Measurements from ENCODE around the gene LIN54.
"Not testable (repeated sequence)": the region's sequence is repeated elsewhere in the genome, so short reads cannot be mapped to it uniquely, and the experiment has no call there.

LIN54 gene
- total RNA-seq = 40.2 to 46.0 (median 42.8) reads per million in 4 donors

DNA sequence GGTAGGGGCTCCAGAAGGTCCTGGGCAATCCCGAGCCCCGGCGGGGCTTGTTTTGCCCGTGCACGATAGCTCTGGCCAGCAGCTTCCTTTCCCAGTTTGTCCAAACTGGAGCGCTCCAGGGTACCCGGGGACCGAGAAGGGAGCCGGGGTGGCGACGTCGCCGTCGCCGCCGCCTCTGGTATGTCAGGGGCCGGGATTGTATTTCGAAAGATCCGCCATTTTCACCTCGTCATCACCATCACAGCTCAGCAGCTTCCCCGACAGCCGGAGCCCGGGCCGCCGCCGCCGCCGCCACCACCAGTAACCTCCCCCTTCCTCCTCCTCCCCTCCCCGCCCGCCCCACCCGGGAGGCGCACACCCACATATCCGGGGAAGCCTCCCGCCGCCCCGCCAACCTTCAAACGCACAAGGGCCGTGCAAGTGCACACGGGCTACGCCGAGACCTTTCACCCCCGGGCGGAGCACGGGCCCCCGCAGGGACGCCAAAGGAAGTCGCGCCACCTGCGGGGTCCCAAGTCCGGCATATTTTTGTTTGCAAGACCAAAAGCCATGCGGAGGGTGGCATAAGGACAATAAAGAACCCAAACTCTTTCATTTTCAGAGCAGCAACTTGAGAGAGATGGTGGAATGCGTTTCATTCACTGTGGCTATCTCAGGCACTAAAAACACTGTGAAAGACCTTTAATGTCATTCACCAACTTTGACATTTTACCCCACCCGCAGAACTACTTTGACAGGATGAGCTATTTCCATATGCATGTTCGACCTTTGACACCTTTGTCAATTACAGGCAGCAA is at the start of gene LIN54:
Gene LIN54, minus strand, starts transcription at position 302 of the 797 bp plus-strand sequence. CDS start 25,979 bp downstream, outside the sequence.
- peak; percentile 80 to 92 (median 86) for DNase-seq

GRCh38 chr4:83054928-83055327 is 44.3 kb upstream of the LIN54 start:
- peak in 1 of 5 donors; percentile 25 for DNase-seq

- not testable (repeated sequence) for DNase-seq
These were observed 38.2 kb upstream of the LIN54 start for GRCh38 chr4:83048781-83049180.

DNA sequence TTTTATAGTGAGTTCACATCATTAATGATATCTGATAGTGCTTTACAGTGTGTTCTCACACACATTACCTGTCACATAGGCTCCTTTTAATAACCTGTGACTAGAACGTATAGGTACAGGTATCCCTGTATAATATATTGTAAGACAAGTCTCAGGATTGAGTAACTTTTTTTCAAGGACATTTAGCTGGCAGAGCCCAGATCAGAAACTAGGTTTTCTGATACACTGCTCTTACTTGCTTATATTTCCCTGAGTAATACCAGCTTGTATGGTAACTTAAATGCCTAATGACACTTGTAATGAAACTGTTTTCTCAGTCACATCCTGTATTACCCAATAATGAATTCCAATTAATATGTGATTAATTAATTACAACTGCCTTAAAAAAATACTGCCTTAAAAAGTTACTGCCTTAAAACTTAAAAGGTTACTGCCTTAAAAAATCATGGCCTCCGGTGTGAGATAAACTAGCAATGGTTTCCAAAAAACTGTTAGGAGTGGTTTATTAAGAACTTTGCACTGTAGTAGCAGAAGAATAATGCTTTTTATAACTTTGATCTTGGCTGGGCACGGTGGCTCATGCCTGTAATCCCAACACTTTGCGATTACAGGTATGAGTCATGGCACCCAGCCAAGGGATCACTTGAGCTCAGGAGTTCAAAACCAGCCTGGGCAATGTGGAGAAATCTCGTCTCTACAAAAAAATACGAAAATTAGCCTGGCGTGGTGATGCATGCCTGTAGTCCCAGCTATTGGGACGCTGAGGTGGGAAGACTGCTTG is 36.3 kb upstream of the LIN54 start:
- DNase-seq = no peak

DNA sequence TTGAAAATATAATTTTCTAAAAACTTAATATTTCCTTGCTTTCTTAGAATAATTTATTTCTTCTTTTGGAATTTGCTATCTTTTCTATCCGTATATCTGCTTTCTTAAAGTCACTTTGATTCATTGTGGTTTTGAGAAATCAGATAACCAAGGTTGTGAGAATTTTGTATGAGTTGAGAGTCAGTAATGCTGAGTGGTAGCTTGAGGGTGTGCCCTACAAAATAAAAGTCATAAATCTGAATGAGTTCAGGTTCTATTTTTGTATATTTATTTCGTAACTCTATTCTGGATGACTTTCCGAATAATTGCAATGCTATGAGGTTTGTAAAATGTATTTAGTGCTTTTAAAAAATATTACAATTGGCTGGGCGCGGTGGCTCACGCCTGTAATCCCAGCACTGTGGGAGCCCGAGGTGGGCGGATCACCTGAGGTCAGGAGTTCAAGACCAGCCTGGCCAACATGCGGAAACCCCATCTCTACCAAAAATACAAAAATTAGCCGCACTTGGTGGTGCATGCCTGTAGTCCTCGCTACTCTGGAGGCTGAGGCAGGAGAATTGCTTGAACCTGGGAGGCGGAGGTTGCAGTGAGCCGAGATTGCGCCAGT is 33.3 kb upstream of the LIN54 start:
- no peak for DNase-seq

DNA sequence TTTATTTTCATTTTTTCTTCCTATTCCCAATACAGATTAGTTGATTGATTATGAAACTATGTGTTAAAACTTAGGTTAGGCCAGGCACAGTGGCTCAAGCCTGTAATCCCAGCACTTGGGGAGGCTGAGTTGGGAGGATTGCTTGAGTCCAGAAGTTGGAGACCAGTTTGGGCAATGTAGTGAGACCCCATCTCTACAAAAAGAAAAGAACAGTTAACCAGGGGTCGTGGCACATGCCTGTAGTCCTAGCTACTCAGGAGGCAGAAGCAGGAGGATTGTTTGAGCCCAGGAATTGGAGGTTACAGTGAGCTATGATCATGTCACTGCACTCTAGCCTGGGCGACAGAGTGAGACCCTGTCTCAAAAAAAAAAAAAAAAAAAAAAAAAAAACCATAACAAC is 32.5 kb upstream of the LIN54 start:
- DNase-seq = not testable (repeated sequence)

GRCh38 chr4:83040269-83040668 is 29.6 kb upstream of the LIN54 start:
- DNase-seq = no peak

DNA sequence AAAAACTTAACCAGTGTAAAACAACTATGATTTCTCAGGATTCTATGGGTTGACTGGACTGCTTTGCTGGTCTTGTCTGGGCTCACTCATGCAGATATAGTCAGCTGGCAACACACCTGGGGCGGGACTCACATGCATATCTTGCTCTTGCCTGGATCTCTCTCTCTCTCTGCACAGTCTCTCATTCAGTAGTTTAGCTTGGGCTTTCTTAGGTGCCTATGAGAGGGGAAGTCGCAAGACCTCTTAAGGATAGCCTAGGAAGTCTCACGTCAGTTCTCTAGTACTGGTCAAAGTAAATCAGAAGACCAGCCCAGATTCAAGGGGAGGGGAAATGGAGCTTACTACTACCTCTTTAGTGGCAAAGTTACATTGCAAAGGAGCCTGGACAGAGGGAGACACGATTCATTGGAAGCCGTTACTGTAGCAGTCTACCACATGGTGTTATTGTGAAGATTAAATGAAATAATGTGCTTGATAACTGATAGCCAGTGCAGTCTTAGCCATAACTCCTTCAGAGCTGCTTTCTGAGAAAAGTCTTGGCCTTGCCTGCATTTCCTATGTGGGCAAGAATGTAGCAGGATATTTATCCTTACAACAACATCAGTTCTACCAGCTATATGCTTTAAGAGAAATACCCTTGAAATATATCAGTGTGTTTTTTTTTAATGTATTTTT is 26.5 kb upstream of the LIN54 start:
- DNase-seq = no peak

DNA sequence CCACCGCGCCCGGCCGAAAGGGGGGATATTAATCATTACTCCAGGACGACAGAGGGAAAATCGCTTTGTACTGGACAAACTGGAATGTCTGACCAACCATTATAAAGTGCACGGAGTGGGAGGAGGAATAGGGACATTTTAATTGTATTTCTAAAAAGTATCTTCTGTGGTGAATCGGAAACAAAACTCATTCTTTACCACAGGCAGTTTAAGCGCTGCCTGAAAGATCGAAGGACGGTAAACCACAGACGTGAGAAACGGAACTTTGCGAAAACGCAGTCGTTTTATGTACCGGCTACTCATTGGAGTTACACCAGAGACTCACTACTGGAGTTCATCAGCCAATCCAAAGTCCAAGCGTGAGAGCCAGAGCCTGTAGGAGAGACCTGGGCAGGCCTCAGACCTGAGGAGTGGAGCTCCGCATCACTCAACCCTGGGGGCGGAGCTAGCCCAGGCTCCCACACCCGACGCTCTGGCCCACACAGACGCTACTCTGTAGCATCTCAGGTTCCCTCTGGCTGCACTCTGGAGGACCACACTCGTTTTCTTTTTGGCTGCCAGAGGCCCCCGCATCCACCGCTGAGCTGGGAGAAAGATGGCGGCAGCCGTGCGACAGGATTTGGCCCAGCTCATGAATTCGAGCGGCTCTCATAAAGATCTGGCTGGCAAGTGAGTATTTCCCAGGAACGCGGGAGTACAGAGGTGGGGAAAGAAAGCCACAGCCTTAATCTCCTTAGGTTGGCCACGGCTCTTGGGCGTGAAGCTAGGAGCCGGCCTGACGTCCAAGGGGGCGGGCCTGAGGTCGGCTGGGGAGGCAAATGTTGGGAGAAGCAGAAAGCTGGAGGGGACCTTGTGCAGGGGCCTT is 24.2 kb upstream of the LIN54 start, which contains the start of gene COPS4:
Gene COPS4, plus strand, starts transcription at position 554 of the 865 bp plus-strand sequence. Its CDS starts 42 bp downstream, at position 596.
- DNase-seq = peak; percentile 90 to 100 (median 94)

- no peak for DNase-seq
These were observed 19.1 kb upstream of the LIN54 start for GRCh38 chr4:83029688-83030087.

DNA sequence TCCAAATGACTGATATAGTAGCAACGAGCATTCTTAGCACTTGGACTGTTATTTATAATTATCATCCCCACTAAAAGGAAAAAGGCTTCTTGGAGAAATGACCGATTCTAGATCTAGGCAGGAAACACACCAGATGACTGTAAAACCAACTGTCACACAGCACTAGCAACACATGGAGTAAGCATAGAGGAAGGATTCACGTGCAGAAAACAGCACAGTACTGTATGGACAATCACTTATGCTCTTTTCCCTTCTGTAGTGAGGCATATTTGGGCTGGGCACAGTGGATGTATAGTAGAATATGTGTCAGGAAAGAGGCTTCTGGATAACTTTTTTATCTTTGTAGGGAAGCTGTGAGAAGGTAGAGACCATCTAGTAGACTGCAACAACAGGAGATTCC is 18.4 kb upstream of the LIN54 start:
- no peak for DNase-seq

DNA sequence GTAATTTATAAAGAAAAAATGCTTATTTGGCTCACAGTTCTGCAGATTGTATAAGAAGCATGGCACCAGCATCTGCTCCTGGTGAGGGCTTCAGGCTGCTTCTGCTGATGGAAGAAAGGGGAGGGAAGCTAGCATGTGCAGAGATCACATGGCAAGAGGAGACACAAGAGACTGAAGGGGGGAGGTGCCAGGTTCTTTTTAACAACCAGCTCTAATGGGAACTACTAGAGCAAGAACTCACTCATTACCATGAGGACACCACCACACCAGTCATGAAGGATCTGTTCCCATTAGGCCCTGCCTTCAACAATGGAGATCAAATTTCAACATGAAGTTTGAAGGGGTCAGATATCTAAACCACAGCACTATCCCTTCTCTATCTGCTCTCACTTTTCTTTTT is 14.9 kb upstream of the LIN54 start:
- no peak for DNase-seq

DNA sequence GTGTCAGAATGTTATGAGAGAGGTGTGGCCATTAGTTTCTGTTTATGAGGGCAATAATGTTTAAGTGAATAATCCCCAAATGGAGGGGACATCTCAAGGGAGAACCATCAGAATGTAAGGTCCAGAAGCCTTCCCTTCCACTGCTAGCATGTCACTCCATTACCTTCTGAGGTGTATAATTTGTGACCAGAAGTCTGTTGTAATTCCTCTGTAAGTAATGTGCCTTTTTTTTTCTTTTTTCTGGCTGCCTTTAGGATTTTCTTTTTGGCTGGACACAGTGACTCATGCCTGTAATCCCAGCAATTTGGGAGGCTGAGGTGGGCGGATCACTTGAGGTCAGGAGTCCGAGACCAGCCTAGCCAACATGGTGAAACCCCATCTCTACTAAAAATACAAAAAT is 13.6 kb upstream of the LIN54 start:
- DNase-seq = no peak

DNA sequence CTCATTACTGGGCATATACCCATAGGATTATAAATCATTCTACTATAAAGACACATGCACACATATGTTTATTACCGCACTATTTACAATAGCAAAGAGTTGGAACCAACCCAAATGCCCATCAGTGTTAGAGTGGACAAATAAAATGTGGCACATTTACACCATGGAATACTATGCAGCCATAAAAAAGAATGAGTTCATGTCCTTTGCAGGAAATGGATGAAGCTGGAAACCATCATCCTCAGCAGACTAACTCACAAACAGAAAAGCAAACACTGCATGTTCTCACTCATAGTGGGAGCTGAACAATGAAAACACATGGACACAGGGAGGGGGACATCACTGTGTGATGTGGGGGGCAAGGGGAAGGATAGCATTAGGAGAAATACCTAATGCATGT is 13.0 kb upstream of the LIN54 start:
- not testable (repeated sequence) for DNase-seq

- DNase-seq = no peak
These were observed 12.3 kb upstream of the LIN54 start for GRCh38 chr4:83022724-83023450.

- DNase-seq = peak in 1 of 5 donors; percentile 37
These were observed 9.3 kb upstream of the LIN54 start for GRCh38 chr4:83019794-83020494.

- DNase-seq = no peak
These were observed 3.3 kb upstream of the LIN54 start for GRCh38 chr4:83013902-83014301.

GRCh38 chr4:83013420-83013867 is 2.8 kb upstream of the LIN54 start:
- no peak for DNase-seq

DNA sequence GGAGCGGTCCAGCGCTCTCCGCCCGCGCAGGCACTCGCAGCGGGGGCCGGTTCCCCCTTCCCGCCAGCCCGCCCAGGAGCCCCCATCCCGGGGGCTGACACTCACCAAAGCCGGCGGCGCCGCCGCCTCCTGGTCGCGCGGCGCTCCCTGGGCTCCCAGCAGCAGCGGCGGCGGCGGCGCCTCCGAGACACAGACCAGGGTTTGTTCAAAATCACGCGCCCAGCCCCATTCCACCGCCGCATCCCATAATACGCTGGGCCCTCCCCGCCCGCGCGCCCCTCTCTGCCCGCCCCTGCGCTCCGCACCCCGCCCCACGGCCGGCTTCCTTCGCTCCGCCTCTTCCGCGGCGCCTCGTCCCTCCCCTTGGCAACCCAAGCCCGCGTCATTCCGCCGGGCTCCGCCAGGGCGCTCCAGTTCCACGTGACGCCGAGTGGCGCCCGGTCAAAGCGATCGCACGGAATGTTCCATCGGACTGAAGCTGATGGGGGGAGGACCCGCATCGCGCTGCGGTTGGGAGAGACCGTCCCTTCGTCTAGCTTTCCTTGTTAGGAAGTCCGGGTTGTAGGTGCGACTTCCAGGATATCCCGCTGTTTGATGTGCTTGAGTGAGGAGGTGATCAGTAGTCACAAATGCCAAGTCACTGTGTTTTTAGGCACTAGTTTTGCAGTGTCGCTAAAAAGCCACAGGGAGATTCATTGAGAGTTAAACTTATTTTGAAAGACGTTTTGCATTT is 2.2 kb upstream of the LIN54 start:
- DNase-seq = peak; percentile 94 to 98 (median 95)
